22Rv1 (cell line): Measurements from ENCODE around the gene MYO7B.

ENCODE experiments used
- H3K27ac ChIP-seq: fragments of 450-650 bp; 2 replicates; pipeline ENCODE4 v1.5.1; 2017
- ZFX ChIP-seq: fragments of 450-650 bp; IDR thresholded peaks from 2 replicates; pipeline ENCODE4 v1.6.1; 2017; ENCODE audit warnings: antibody characterized with exemption, borderline replicate concordance
- TF ChIP-seq, protein P1 (sequence below): fragments of 450-650 bp; IDR thresholded peaks from 2 replicates; pipeline ENCODE4 v1.5.1; 2017; ENCODE audit warnings: mild to moderate bottlenecking

The MYO7B gene

DNA sequence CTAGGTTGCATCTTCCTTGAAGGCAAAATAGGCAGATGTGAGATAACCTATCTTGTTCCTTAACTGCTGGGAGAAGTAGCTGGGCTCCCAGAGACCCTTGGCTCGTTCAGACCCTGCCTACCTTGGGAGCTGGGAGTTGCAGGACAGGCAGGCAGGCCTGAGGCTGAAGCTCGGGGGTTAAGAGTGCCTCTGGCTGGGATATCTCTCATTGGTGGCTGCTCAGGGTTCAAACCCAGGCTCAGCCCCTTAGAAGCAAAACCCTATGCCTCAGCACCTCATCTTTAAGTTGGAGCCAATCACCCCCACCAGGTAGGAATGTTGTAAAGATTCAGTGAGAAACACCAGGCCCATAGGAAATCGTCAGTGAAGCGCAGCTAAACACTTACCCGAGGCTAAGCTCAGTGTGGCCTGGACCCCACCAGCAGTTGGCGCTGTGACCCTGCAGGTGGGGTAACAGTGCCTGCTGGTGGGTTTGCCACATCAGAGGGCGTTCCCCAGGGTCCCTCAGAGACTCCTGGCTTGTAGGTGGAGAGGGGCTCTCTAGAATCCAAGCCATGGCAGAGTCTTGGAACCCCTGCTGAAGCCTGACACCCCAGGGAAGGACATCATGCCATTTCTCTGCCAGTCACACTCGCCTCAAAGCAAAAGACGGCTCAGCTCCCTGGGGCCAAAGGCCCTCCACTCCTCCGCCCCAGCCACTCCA, 55.9 kb downstream of the MYO7B start:
- TF ChIP-seq, protein P1, sequence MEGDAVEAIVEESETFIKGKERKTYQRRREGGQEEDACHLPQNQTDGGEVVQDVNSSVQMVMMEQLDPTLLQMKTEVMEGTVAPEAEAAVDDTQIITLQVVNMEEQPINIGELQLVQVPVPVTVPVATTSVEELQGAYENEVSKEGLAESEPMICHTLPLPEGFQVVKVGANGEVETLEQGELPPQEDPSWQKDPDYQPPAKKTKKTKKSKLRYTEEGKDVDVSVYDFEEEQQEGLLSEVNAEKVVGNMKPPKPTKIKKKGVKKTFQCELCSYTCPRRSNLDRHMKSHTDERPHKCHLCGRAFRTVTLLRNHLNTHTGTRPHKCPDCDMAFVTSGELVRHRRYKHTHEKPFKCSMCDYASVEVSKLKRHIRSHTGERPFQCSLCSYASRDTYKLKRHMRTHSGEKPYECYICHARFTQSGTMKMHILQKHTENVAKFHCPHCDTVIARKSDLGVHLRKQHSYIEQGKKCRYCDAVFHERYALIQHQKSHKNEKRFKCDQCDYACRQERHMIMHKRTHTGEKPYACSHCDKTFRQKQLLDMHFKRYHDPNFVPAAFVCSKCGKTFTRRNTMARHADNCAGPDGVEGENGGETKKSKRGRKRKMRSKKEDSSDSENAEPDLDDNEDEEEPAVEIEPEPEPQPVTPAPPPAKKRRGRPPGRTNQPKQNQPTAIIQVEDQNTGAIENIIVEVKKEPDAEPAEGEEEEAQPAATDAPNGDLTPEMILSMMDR: peak; percentile 80
- no peak for TF ChIP-seq ZFX
- H3K27ac ChIP-seq: no peak overlapping the region

DNA sequence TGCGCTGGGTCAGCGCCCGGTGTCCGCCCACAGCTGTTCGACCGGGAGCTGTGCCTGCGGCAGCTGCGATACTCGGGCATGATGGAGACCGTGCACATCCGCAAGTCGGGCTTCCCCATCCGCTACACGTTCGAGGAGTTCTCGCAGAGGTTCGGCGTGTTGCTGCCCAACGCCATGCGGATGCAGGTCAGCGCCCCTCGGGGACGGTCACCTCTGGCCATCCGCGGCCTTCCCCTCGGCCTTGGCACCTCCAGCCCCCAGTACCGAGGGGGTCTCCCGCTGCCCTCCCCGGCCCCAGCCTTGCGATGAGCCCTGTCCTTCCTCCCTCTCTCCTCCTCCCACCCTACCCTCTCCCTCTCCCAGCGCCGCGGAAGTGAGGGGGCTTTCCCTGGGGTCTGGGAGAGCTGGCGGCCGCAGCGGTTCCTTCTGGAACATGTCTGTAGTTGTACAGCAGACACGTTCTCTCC, 57.3 kb downstream of the MYO7B start:
- no peak for TF ChIP-seq ZFX
- TF ChIP-seq, protein P1: no peak
- no peak overlapping the region for H3K27ac ChIP-seq

DNA sequence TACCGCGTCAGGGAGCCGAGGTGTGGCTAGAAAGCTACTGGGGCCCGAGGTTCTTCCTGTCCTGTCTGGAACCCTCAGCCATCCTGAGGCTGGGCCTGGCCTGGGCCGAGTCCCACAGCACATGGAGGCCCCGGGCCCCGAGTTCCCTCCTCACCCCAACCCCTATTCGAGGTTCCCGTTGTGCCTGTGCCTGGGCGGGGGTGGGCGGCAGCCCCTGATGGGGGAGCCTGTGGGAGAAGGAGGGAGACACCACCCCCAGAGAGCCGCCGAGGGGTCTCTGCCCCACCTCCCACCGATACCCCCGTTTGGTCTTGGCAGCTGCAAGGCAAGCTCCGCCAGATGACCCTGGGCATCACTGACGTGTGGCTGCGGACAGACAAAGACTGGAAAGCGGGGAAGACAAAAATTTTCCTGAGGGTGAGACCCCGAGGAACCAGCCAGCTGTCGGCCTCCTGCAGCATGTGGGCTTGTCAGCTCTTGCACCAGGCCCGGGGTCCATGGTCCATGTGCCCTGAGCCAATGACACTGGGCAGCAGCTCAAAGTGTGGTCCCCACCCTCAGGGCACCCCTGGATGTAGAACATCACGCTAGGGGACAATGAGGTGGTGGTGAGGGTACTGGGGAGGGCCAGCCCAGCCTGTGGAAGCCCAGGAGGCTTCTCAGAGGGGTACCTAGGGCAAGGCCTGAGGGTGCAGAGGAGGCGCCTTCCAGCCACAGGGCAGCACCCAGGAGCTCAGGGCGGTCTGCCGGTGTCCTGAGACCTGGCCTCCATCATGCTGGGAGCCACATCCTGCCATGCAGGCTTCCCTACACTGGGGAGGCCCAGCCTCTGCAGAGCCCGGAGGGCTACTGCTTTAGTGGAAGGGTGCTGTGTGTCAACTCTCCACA, 58.0 kb downstream of the MYO7B start:
- TF ChIP-seq, protein P1: no peak
- TF ChIP-seq ZFX: no peak
- no peak overlapping the region for H3K27ac ChIP-seq

DNA sequence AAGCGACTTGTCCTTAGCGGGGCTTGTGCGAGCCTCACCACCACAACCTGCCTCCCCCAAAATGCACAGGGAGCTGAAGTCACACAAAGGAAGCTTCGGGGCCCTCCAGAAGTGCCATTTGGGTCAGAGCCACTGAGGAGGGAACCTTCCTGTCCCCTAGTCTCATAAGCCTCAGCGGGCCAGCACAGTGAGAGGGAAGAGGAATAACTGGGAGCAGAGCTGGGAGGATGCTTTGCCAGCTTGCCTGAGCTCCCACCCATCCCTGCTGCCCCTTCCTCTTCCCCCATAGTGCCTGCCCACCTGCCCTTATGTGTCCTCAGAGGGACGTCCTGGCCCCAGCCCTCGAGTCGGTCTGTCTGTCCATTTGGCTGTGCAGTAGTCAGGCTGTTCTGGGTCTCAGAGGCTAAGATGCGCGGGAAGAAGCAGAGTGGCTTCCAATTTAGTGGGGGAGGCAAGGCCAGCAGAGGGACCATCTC, 58.7 kb downstream of the MYO7B start:
- TF ChIP-seq, protein P1: no peak
- TF ChIP-seq ZFX: no peak
- H3K27ac ChIP-seq: no peak overlapping the region

DNA sequence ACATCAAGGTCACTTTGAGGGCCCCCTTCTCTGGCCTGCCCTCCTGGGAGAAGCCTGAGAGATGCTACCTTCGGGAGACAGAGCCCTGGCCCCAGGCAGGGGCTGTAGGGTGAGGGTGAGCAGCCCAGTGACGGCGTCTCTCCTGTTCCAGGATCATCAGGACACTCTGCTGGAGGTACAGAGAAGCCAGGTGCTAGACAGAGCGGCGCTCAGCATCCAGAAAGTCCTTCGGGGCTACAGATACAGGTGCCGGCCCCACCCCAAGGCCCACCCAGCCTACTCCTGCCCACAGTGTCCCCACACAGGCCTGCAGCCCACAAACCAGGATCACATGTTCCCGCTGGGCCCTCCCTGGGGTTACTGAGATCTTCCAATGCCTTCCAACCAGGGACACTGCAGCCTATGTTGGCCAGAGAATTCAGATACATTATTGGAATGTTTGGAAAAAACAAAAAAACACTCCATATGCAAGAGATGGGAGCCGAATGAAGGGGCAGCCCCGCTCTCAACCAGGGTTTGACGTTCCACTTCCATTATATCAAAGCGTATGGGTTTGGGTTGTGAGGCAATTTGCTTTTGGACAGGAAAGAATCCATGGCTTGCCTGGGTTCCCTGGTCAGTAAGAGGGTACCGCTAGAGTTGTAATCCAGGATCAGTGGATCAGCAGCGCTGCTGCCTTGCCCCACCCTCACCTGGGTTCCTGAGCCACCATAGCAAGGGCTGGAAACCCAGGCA, 61.0 kb downstream of the MYO7B start:
- H3K27ac ChIP-seq: no peak overlapping the region
- TF ChIP-seq ZFX: no peak
- TF ChIP-seq, protein P1: no peak

DNA sequence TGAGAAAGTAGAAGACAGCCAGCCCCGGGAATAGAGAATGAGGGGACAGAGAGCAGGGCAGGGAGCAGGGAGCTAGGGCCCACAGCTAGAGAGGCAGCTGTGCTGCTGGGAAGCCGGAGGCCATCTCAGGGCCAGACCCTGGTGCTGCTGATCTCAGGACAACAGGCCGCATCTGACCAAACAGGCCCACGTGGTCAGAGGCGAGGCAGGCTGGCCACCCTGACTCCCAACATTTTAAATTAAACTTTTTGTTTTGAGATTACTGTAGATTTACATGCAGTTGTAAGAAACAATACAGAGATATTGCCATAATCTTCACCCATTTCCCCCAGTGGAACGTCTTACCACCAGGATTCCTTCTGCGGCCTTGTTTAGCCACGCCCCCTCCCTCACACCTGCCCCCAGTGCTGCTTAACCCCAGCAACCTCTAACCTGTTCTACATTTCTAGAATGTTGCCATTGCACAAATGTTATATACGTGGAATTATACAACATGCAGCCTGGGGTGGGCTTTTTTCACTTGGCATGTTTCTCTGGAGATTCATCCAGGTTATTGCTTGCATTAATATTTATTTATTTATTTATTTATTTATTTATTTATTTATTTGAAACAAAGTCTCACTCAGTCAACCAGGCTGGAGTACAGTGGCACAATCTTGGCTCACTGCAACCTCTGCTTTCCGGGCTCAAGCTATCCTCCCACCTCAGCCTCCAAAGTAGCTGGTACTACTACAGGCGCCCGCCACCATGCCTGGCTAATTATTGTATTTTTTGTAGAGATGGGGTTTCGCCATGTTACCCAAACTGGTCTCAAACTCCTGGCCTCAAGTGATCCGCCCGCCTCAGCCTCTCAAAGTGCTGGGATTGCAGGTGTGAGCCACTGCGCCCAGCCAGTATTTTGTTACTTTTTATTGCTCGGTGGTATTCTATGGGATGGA, 61.8 kb downstream of the MYO7B start:
- TF ChIP-seq ZFX: no peak
- TF ChIP-seq, protein P1: no peak
- no peak overlapping the region for H3K27ac ChIP-seq
